ENCODE results near the gene TOGARAM2.

- no peak for TF ChIP-seq CTCF (conservative IDR thresholded peaks at IDR 0.05; ENCODE audit: low read depth, low read length)
- no peak for TF ChIP-seq EZH2 (IDR thresholded peaks at IDR 0.05; ENCODE audit: borderline replicate concordance, low read depth, low read length, poor library complexity, severe bottlenecking)
Measured at GRCh38 chr2:29009711-29010677, 28.9 kb downstream of the TOGARAM2 start.

Measured in A673 (cell line).